GM10248 (cell line): ENCODE measurements around the gene WFDC5.

Experiments
- CTCF ChIA-PET: fragments of 300-600 bp; sonication (Branson Sonifier 250); formaldehyde crosslinking; extraction: SDS; loops from one replicate; lab custom pipeline; 2021; ENCODE audit warnings: antibody characterized with exemption; lab: Yijun Ruan, JAX
- POLR2A ChIA-PET: fragments of 350-650 bp; sonication (Branson Sonifier 250); formaldehyde crosslinking; extraction: SDS; loops from one replicate; lab custom pipeline; 2020; ENCODE audit warnings: antibody characterized with exemption; lab: Yijun Ruan, JAX
- DNase-seq: peaks from one replicate; pipeline ENCODE4 v3.0.0; 2012; ENCODE audit errors: extremely low spot score
- CTCF ChIP-seq: IDR thresholded peaks from 2 replicates; pipeline ENCODE4 v1.5.1; 2012; ENCODE audit warnings: mild to moderate bottlenecking, low read depth; ENCODE audit errors: extremely low read depth, missing control alignments, control extremely low read depth

The WFDC5 gene

GRCh38 chr20:45060294-45060693, 54.7 kb downstream of the WFDC5 start:
- DNase-seq = no peak
- TF ChIP-seq CTCF = no peak
- ChIA-PET POLR2A (no interaction called here), CTCF (interaction anchor here (1.0 to 2.1 kb wide), 5 partner anchors 10 to 37 kb away, joined by 3 to 12 read pairs (median 4); no protein-coding TSS in a partner anchor)
